ENCODE data around the gene EARS2. TPM values are rescaled to one million over a fixed set of nuclear protein-coding genes. Genes with fewer than 3 reads are reported as not detected.
"Not testable (repeated sequence)": the region's sequence is repeated elsewhere in the genome, so short reads cannot be mapped to it uniquely, and the experiment has no call there.

Gene EARS2
- total RNA-seq, 2 experiments from 2014 or later: 18.1 to 18.5 TPM

GRCh38 chr16:23516366-23517137 lies 40.6 kb downstream of the EARS2 start:
- Mint-ChIP-seq H3K36me3 (ENCODE audit: low read depth) (peaks cover 17% of the 10 kb centered on the region), H3K27me3 (no peaks in the 10 kb centered on the region), H3K4me1 (peaks cover 57% of the 10 kb centered on the region), H3K4me3 (no peak overlapping the region), H3K9me3 (no peaks in the 10 kb centered on the region), H3K27ac (peak overlapping the region; percentile 54)
- ChIA-PET POLR2A (interaction anchor here (0.6 kb wide), 1 partner anchor 21 kb away, joined by 3 read pairs; no protein-coding TSS in a partner anchor), CTCF (interaction anchor here (0.7 to 1.7 kb wide), 5 partner anchors 8 to 27 kb away, joined by 3 to 5 read pairs (median 4); no protein-coding TSS in a partner anchor)
- DNase-seq: no peak

DNA sequence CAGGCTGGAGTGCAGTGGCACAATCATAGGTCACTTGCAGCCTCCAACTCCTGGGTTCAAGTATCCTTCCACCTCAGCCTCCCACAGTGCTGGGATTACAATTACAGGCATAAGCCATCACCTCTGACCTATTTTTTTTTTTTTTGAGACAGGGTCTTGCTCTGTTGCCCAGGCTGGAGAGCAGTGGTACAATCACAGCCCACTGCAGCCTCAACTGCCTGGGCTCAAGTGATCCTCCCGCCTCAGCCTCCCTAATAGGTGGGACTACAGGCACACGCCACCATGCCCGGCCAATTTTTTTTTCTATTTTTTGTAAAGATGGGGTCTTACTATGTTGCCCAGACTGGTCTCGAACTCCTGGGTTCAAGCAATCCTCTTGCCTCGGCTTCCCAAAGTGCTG lies 41.3 kb downstream of the EARS2 start:
- POLR2A ChIA-PET: no interaction called here

DNA sequence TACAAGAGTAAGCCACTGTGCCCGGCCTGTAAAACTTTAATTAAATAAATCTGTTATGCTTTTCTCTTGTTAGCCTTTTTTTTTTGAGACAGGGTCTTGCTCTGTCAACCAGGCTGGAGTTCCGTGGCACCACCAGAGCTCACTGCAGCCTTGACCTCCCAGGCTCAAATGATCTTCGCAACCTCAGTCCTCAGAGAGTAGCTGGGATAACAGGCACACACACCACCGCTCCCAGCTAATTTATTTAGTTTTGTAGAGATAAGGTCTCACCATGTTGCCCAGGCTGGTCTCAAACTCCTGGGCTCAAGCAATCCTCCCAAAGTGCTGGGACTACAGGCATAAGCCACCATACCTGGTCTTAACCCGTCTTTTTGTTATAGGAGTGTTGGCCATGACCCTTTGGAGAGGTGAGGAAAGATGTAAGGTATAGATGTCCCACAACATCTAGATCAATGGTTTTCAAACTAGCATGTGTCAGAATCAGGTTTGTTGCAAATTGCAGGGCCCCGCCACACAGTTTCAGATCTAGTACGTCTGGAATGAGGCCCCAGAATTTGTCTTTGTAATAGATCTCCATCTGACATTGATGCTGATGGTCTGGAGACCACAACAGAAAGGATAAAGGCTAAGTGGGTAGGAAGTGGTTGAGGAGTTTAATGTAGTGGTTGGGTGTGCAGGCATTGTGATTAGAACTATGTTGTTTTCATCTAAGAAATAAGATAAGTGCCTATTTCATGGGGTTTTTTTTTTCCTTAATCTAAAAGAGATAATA lies 42.6 kb downstream of the EARS2 start:
- ChIA-PET POLR2A (interaction anchor here (0.5 kb wide), 1 partner anchor 333 kb away, joined by 7 read pairs; no protein-coding TSS in a partner anchor), CTCF (interaction anchor here (0.9 to 1.7 kb wide), 2 partner anchors 10 to 28 kb away, joined by 3 to 4 read pairs; no protein-coding TSS in a partner anchor)
- peak; percentile 69 for DNase-seq
- H3K36me3 Mint-ChIP-seq (ENCODE audit: low read depth): peaks cover 12% of the 10 kb centered on the region
- peak overlapping the region; percentile 2 for H3K4me3 Mint-ChIP-seq
- H3K4me1 Mint-ChIP-seq: peaks cover 60% of the 10 kb centered on the region
- H3K27ac Mint-ChIP-seq: peak overlapping the region; percentile 27
- H3K27me3 Mint-ChIP-seq: no peaks in the 10 kb centered on the region
- no peaks in the 10 kb centered on the region for H3K9me3 Mint-ChIP-seq

More for the DNA sequence above, 41.3 kb downstream of the EARS2 start:
- H3K27me3 Mint-ChIP-seq: no peaks in the 10 kb centered on the region
- DNase-seq: no peak
- peaks cover 14% of the 10 kb centered on the region for H3K36me3 Mint-ChIP-seq (ENCODE audit: low read depth)
- CTCF ChIA-PET: interaction anchor here (0.6 to 1.7 kb wide), 6 partner anchors 9 to 604 kb away, joined by 3 to 5 read pairs (median 4); no protein-coding TSS in a partner anchor
- H3K9me3 Mint-ChIP-seq: no peaks in the 10 kb centered on the region
- peaks cover 61% of the 10 kb centered on the region for H3K4me1 Mint-ChIP-seq
- peak overlapping the region; percentile 1 for H3K27ac Mint-ChIP-seq
- H3K4me3 Mint-ChIP-seq: no peak overlapping the region

DNA sequence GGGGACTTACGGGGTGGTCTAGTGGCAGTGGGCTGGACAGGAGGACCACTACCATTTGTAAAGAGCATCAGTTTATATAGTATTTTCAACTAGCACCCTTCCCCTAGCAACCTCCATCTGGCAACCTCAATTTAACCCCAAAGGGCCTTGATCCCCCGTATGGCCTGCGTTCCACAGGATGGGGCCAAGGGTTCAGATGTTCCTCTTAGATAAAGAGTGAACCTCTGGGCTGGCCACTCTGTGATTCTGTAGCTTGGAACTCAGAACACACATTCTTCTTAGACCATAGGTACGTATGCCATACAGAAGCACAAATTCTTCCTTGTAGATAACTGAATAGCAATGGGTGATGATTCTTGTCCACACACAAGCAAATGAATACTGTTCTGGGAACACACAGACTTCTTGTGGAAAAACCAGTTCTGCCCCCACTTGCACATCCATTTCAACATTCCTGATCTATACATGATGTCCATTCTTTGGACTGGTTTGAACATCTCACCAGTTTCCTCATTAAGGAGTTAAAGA lies 44.9 kb downstream of the EARS2 start:
- CTCF ChIA-PET: interaction anchor here (0.9 kb wide), 1 partner anchor 15 kb away, joined by 3 read pairs; no protein-coding TSS in a partner anchor
- peaks cover 61% of the 10 kb centered on the region for H3K4me1 Mint-ChIP-seq

GRCh38 chr16:23511731-23512130 lies 45.4 kb downstream of the EARS2 start:
- ChIA-PET POLR2A (no interaction called here), CTCF (interaction anchor here (1.0 kb wide), 1 partner anchor 131 kb away, joined by 3 read pairs; no protein-coding TSS in a partner anchor)
- no peaks in the 10 kb centered on the region for H3K9me3 Mint-ChIP-seq
- peak overlapping the region; percentile 57 for H3K4me3 Mint-ChIP-seq
- no peaks in the 10 kb centered on the region for H3K27me3 Mint-ChIP-seq
- no peak for DNase-seq
- H3K36me3 Mint-ChIP-seq (ENCODE audit: low read depth): peaks cover 27% of the 10 kb centered on the region
- no peak overlapping the region for H3K27ac Mint-ChIP-seq
- peaks cover 62% of the 10 kb centered on the region for H3K4me1 Mint-ChIP-seq

More for the DNA sequence above, 44.9 kb downstream of the EARS2 start:
- H3K4me3 Mint-ChIP-seq: no peak overlapping the region
- no peak for DNase-seq
- no peaks in the 10 kb centered on the region for H3K27me3 Mint-ChIP-seq
- H3K27ac Mint-ChIP-seq: no peak overlapping the region
- POLR2A ChIA-PET: no interaction called here
- no peaks in the 10 kb centered on the region for H3K9me3 Mint-ChIP-seq
- H3K36me3 Mint-ChIP-seq (ENCODE audit: low read depth): peaks cover 23% of the 10 kb centered on the region

DNA sequence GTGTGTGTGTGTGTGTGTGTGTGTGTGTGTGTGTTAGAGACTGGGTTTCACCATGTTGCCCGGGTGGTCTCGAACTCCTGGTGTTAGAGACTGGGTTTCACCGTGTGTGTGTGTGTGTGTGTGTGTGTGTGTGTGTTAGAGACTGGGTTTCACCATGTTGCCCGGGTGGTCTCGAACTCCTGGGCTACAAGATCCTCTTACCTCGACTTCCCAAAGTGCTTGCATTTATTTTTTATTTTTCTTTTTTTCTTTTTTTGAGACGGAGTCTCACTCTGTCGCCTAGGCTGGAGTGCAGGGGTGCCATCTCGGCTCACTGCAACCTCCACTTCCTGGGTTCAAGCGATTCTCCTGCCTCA lies 46.3 kb downstream of the EARS2 start:
- H3K27me3 Mint-ChIP-seq, POLR2A ChIA-PET, DNase-seq, H3K9me3 Mint-ChIP-seq: not testable (repeated sequence)
- H3K27ac Mint-ChIP-seq: peak overlapping the region; percentile 84
- peak overlapping the region; percentile 74 for H3K4me3 Mint-ChIP-seq
- H3K36me3 Mint-ChIP-seq (ENCODE audit: low read depth): peaks cover 34% of the 10 kb centered on the region
- H3K4me1 Mint-ChIP-seq: peaks cover 62% of the 10 kb centered on the region
- CTCF ChIA-PET: interaction anchor here (1.0 to 1.3 kb wide), 2 partner anchors 9 to 132 kb away, joined by 3 read pairs; no protein-coding TSS in a partner anchor

DNA sequence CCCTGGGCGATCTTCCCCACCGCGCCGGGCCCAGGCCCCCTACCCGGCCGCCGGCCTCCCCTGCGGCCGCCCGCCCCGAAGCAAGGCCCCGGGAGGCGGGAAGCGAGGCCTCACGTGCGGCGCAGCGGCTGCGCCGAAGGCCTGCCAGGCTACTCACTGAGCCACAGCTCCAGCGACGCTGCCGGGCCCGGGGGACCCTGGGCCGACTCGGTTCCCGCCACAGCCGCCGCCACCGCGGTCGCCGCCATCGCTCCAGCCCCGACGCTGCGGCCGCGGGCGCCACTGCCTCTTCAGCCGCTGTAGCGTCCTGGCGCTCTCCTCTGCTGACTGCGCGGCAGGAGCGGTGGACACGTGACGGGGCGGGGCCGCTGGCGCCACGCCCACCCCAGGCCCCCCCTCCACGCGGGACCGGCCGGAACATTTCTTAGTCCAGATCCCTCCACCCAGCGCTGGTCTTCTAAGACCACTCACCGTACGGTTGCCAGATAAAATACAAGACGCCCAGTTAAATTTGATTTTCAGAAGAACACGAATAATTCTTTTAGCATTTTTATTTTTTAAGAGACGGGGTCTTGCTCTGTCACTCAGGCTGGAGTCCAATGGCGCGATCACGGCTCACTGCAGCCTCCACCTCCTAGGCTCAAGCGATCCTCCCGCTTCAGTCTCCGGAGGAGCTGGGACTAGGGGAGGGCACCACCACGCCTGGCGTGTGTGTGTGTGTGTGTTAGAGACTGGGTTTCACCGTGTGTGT lies 46.8 kb downstream of the EARS2 start, which contains the start of gene GGA2:
Gene GGA2 (minus strand): TSS at position 331 of the 751 bp plus-strand sequence. CDS start 83 bp downstream, at position 248.
- Mint-ChIP-seq H3K4me3 (peak within 1 kb of the TSS; percentile 95), H3K9me3 (no peaks in the 10 kb centered on the region), H3K36me3 (ENCODE audit: low read depth) (peaks cover 31% of the 10 kb centered on the region), H3K27me3 (no peaks in the 10 kb centered on the region), H3K4me1 (peaks cover 63% of the 10 kb centered on the region), H3K27ac (peak within 1 kb of the TSS; percentile 93)
- peak; percentile 78 for DNase-seq
- ChIA-PET CTCF (interaction anchor here (0.8 to 1.3 kb wide), 4 partner anchors 9 to 133 kb away, joined by 3 read pairs; no protein-coding TSS in a partner anchor), POLR2A (interaction anchor here (0.7 kb wide), 1 partner anchor 181 kb away, joined by 3 read pairs; no protein-coding TSS in a partner anchor)

DNA sequence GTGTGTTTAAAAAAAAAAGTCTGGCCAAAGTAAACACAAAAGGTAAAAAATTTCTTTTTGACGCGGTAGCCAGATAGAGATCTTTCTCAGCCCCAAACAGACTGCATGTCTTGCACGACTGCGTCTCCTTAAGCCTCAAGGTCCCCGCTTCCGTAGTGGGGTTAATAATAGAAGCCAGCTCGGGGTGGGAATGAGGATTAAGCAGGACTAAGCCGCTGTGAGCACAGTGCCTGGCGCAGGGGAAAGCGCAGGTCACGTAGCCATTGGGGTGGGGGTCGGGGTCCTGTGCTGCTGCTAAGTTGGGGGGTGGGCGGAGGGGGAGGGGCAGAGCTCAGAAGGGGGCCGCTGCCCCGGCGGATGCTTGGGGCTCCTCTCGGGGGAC lies 47.4 kb downstream of the EARS2 start:
- peak overlapping the region; percentile 93 for H3K27ac Mint-ChIP-seq
- CTCF ChIA-PET: interaction anchor here (0.8 to 0.9 kb wide), 3 partner anchors 12 to 39 kb away, joined by 3 read pairs; no protein-coding TSS in a partner anchor
- POLR2A ChIA-PET: interaction anchor here (0.5 kb wide), 1 partner anchor 49 kb away, joined by 3 read pairs; no protein-coding TSS in a partner anchor
- peak overlapping the region; percentile 95 for H3K4me3 Mint-ChIP-seq
- no peaks in the 10 kb centered on the region for H3K9me3 Mint-ChIP-seq
- peaks cover 31% of the 10 kb centered on the region for H3K36me3 Mint-ChIP-seq (ENCODE audit: low read depth)
- H3K27me3 Mint-ChIP-seq: no peaks in the 10 kb centered on the region
- H3K4me1 Mint-ChIP-seq: peaks cover 63% of the 10 kb centered on the region
- peak; percentile 51 for DNase-seq

DNA sequence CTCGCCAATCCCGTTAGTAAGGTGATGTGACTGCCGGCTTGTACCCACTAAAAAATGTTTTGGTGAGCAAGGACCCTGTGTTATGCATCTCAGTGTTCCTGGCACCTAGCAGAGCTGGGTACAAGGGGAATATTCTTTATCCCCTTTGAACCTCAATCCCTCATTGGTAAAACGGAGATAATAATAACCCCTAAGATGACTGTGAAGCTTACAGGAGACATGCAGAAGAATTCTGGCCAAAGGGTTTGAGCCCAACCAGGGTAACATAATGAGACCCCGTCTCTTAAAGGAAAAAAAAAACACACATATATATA lies 47.8 kb downstream of the EARS2 start:
- Mint-ChIP-seq H3K4me3 (peak overlapping the region; percentile 95), H3K27ac (peak overlapping the region; percentile 37), H3K36me3 (ENCODE audit: low read depth) (peaks cover 31% of the 10 kb centered on the region), H3K27me3 (no peaks in the 10 kb centered on the region), H3K9me3 (no peaks in the 10 kb centered on the region), H3K4me1 (peaks cover 63% of the 10 kb centered on the region)
- DNase-seq: no peak
- ChIA-PET POLR2A (interaction anchor here (0.5 kb wide), 1 partner anchor 50 kb away, joined by 3 read pairs; no protein-coding TSS in a partner anchor), CTCF (interaction anchor here (0.8 to 0.9 kb wide), 3 partner anchors 12 to 39 kb away, joined by 3 read pairs; no protein-coding TSS in a partner anchor)

DNA sequence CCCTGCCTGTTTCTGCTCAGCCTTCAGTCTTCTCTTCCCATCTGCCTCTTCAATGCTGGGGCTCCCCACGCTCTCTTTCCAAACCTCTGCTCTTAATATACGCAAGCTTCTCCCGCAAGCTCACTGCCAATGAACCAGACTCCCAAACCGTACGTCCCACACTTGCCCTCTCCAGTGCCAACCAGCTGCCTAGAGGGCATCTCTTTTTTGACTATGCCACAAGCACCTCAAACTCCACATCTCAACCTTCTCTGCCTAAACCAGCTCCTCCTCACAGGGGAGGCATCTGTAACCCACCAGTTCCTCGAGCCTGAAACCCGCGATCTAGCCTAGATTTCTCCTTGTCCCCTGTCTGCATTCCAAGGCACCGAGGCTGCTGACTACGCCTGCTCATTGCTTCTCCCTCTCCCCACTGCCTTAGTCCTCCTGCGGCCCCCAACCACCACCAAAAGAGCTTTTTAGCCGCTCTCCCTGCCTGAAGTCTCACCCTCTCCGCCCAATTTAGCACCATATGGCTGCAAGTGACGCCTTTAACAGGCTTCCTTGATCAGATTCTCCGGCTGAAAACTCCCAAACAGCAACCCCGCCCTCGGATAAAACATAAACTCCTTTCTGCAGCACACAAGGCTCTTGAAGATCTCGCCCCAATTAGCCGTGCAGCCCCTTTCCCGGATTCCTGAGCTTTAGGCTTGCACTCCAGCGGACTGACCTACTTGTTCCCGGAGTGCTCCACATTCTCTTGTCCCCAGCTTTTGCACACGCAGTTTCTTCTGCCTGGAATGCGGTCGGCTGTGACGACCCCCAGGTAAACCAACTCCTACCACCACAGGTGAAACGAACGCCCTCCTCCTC lies 48.3 kb downstream of the EARS2 start:
- ChIA-PET CTCF (interaction anchor here (0.9 kb wide), 1 partner anchor 29 kb away, joined by 3 read pairs; no protein-coding TSS in a partner anchor), POLR2A (interaction anchor here (0.5 kb wide), 1 partner anchor 184 kb away, joined by 8 read pairs; no protein-coding TSS in a partner anchor)
- no peaks in the 10 kb centered on the region for H3K9me3 Mint-ChIP-seq
- H3K36me3 Mint-ChIP-seq (ENCODE audit: low read depth): peaks cover 31% of the 10 kb centered on the region
- peak overlapping the region; percentile 95 for H3K4me3 Mint-ChIP-seq
- no peaks in the 10 kb centered on the region for H3K27me3 Mint-ChIP-seq
- peak overlapping the region; percentile 37 for H3K27ac Mint-ChIP-seq
- peaks cover 63% of the 10 kb centered on the region for H3K4me1 Mint-ChIP-seq
- no peak for DNase-seq

GRCh38 chr16:23506606-23506994 lies 50.5 kb downstream of the EARS2 start:
- Mint-ChIP-seq H3K4me1 (peaks cover 73% of the 10 kb centered on the region), H3K27ac (no peak overlapping the region), H3K4me3 (no peak overlapping the region), H3K9me3 (no peaks in the 10 kb centered on the region), H3K36me3 (ENCODE audit: low read depth) (peaks cover 26% of the 10 kb centered on the region), H3K27me3 (no peaks in the 10 kb centered on the region)
- ChIA-PET POLR2A (no interaction called here), CTCF (interaction anchor here (1.0 to 1.9 kb wide), 2 partner anchors 10 kb away, joined by 3 to 7 read pairs; no protein-coding TSS in a partner anchor)
- no peak for DNase-seq
